ENCODE results near the gene GTF2A1.
A peak's percentile ranks its signal among the peaks of the same experiment; 100 is the strongest.

The GTF2A1 gene

GRCh38 chr14:81177225-81177624 is 43.5 kb downstream of the GTF2A1 start:
- WGBS, result 92% methylated on average over 1 of the region's 1 CpG
- Histone ChIP-seq H3K36me3 (ENCODE audit: insufficient read depth, low read length) (peaks cover 49% of the 10 kb centered on the region), H3K27ac (ENCODE audit: low read depth, low read length) (no peak overlapping the region), H3K4me3 (ENCODE audit: low read length) (no peak overlapping the region), H3K27me3 (ENCODE audit: insufficient read depth, low read length) (no peaks in the 10 kb centered on the region), H3K9ac (ENCODE audit: low read depth, low read length) (no peak overlapping the region), H3K4me1 (ENCODE audit: insufficient read depth, low read length) (no peaks in the 10 kb centered on the region), H3K9me3 (ENCODE audit: insufficient read depth, low read depth, low read length) (no peaks in the 10 kb centered on the region)

- Histone ChIP-seq H3K9me3 (ENCODE audit: insufficient read depth, low read depth, low read length) (no peaks in the 10 kb centered on the region), H3K27me3 (ENCODE audit: insufficient read depth, low read length) (no peaks in the 10 kb centered on the region), H3K27ac (ENCODE audit: low read depth, low read length) (no peak overlapping the region), H3K4me1 (ENCODE audit: insufficient read depth, low read length) (no peaks in the 10 kb centered on the region), H3K4me3 (ENCODE audit: low read length) (no peak overlapping the region), H3K9ac (ENCODE audit: low read depth, low read length) (no peak overlapping the region), H3K36me3 (ENCODE audit: insufficient read depth, low read length) (peaks cover 41% of the 10 kb centered on the region)
- 100% methylated on average over 3 of the region's 3 CpGs for WGBS
Measured at GRCh38 chr14:81176241-81176640, 44.5 kb downstream of the GTF2A1 start.

- Histone ChIP-seq H3K36me3 (ENCODE audit: insufficient read depth, low read length) (peaks cover 7% of the 10 kb centered on the region; the same call in 1 of the 2 replicates), H3K4me3 (ENCODE audit: low read length) (no peak overlapping the region), H3K4me1 (ENCODE audit: insufficient read depth, low read length) (no peaks in the 10 kb centered on the region), H3K9ac (ENCODE audit: low read depth, low read length) (no peak overlapping the region), H3K27me3 (ENCODE audit: insufficient read depth, low read length) (no peaks in the 10 kb centered on the region), H3K27ac (ENCODE audit: low read depth, low read length) (no peak overlapping the region), H3K9me3 (ENCODE audit: insufficient read depth, low read depth, low read length) (no peaks in the 10 kb centered on the region)
- 92% methylated on average over 2 of the region's 3 CpGs for WGBS
Measured at GRCh38 chr14:81172881-81173280, 47.9 kb downstream of the GTF2A1 start.

DNA sequence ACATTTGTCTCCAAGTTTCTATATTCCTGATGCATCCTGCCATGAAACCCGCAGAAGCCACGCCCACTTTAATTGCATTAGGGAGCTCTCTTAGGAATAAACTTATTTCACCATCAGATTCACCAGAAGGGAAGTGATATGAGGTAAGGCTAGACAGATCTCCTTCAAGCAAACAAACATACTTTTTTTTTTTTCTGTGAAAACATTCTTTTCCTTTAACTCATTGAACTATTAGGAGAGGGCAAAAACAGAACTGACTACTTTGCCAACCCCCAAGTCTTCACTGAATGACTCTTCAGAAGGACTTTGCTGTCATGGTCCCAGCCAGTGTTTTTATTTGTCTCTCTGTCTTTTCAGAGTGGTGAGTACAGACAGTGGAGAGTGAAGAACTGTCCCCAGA is 48.4 kb downstream of the GTF2A1 start:
- Histone ChIP-seq H3K4me3 (ENCODE audit: low read length) (no peak overlapping the region), H3K27me3 (ENCODE audit: insufficient read depth, low read length) (no peaks in the 10 kb centered on the region), H3K9me3 (ENCODE audit: insufficient read depth, low read depth, low read length) (no peaks in the 10 kb centered on the region), H3K27ac (ENCODE audit: low read depth, low read length) (no peak overlapping the region), H3K9ac (ENCODE audit: low read depth, low read length) (no peak overlapping the region), H3K4me1 (ENCODE audit: insufficient read depth, low read length) (no peaks in the 10 kb centered on the region), H3K36me3 (ENCODE audit: insufficient read depth, low read length) (0 out of 2 replicates have a peak, but pooled peaks cover 4% of the 10 kb centered on the region)
- WGBS, result 92% methylated on average over 2 of the region's 2 CpGs

- peak overlapping the region; percentile 71 for H3K4me3 ChIP-seq (ENCODE audit: low read length)
- H3K9ac ChIP-seq (ENCODE audit: low read depth, low read length), result peak overlapping the region; percentile 88; the same call in 1 of the 2 replicates
- H3K4me1 ChIP-seq (ENCODE audit: insufficient read depth, low read length), result no peaks in the 10 kb centered on the region
- H3K27me3 ChIP-seq (ENCODE audit: insufficient read depth, low read length), result no peaks in the 10 kb centered on the region
- H3K36me3 ChIP-seq (ENCODE audit: insufficient read depth, low read length), result no peaks in the 10 kb centered on the region
- no peak overlapping the region for H3K27ac ChIP-seq (ENCODE audit: low read depth, low read length)
- H3K9me3 ChIP-seq (ENCODE audit: insufficient read depth, low read depth, low read length), result no peaks in the 10 kb centered on the region
- WGBS, result 47% methylated on average over 3 of the region's 3 CpGs
Measured at GRCh38 chr14:81170829-81171195, 49.9 kb downstream of the GTF2A1 start.

- H3K27ac ChIP-seq (ENCODE audit: low read depth, low read length), result peak overlapping the region; percentile 94
Measured at GRCh38 chr14:81170104-81170828, 50.5 kb downstream of the GTF2A1 start.

GRCh38 chr14:81169711-81170103 is 51.1 kb downstream of the GTF2A1 start:
- Histone ChIP-seq H3K36me3 (ENCODE audit: insufficient read depth, low read length) (no peaks in the 10 kb centered on the region), H3K27ac (ENCODE audit: low read depth, low read length) (no peak overlapping the region; the same call in 1 of the 2 replicates), H3K4me3 (ENCODE audit: low read length) (peak overlapping the region; percentile 71), H3K27me3 (ENCODE audit: insufficient read depth, low read length) (no peaks in the 10 kb centered on the region), H3K9ac (ENCODE audit: low read depth, low read length) (peak overlapping the region; percentile 88), H3K9me3 (ENCODE audit: insufficient read depth, low read depth, low read length) (no peaks in the 10 kb centered on the region), H3K4me1 (ENCODE audit: insufficient read depth, low read length) (no peaks in the 10 kb centered on the region)
- 66% methylated on average over 10 of the region's 10 CpGs for WGBS

More at GRCh38 chr14:81170104-81170828, 50.5 kb downstream of the GTF2A1 start:
- WGBS, result 3% methylated on average over 28 of the region's 28 CpGs
- H3K9ac ChIP-seq (ENCODE audit: low read depth, low read length), result peak overlapping the region; percentile 88
- no peaks in the 10 kb centered on the region for H3K9me3 ChIP-seq (ENCODE audit: insufficient read depth, low read depth, low read length)
- H3K27me3 ChIP-seq (ENCODE audit: insufficient read depth, low read length), result no peaks in the 10 kb centered on the region
- no peaks in the 10 kb centered on the region for H3K4me1 ChIP-seq (ENCODE audit: insufficient read depth, low read length)
- H3K4me3 ChIP-seq (ENCODE audit: low read length), result peak overlapping the region; percentile 71
- no peaks in the 10 kb centered on the region for H3K36me3 ChIP-seq (ENCODE audit: insufficient read depth, low read length)

GRCh38 chr14:81169267-81169666 is 51.5 kb downstream of the GTF2A1 start:
- Histone ChIP-seq H3K36me3 (ENCODE audit: insufficient read depth, low read length) (no peaks in the 10 kb centered on the region), H3K4me1 (ENCODE audit: insufficient read depth, low read length) (no peaks in the 10 kb centered on the region), H3K9ac (ENCODE audit: low read depth, low read length) (no peak overlapping the region), H3K27me3 (ENCODE audit: insufficient read depth, low read length) (no peaks in the 10 kb centered on the region), H3K4me3 (ENCODE audit: low read length) (peak overlapping the region; percentile 71), H3K27ac (ENCODE audit: low read depth, low read length) (no peak overlapping the region), H3K9me3 (ENCODE audit: insufficient read depth, low read depth, low read length) (no peaks in the 10 kb centered on the region)
- WGBS, result 85% methylated on average over 4 of the region's 4 CpGs

DNA sequence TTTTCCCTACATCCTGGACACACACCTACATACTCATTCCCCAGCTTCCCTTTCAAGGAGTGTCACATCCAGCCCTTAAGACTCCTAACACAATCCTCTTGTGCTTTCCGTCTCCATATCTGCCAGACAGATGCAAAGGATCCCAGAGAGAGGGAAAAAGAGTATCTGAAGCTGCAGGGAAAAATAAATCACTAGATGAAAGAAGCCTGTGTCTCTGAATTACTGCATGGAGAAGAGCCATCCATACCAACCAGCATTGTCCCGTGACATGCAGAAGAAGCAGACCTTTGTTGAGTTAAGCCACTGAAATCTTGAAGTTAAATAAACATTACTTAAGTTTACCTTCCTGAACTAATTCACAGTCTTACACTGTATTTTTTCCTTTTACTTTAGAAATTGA is 54.6 kb downstream of the GTF2A1 start:
- WGBS, result 88% methylated on average over 2 of the region's 2 CpGs
- no peak overlapping the region for H3K9ac ChIP-seq (ENCODE audit: low read depth, low read length)
- no peaks in the 10 kb centered on the region for H3K4me1 ChIP-seq (ENCODE audit: insufficient read depth, low read length)
- no peaks in the 10 kb centered on the region for H3K27me3 ChIP-seq (ENCODE audit: insufficient read depth, low read length)
- H3K36me3 ChIP-seq (ENCODE audit: insufficient read depth, low read length), result no peaks in the 10 kb centered on the region
- H3K4me3 ChIP-seq (ENCODE audit: low read length), result no peak overlapping the region
- no peaks in the 10 kb centered on the region for H3K9me3 ChIP-seq (ENCODE audit: insufficient read depth, low read depth, low read length)
- no peak overlapping the region for H3K27ac ChIP-seq (ENCODE audit: low read depth, low read length)

GRCh38 chr14:81165188-81165587 is 55.6 kb downstream of the GTF2A1 start:
- Histone ChIP-seq H3K4me1 (ENCODE audit: insufficient read depth, low read length) (no peaks in the 10 kb centered on the region), H3K36me3 (ENCODE audit: insufficient read depth, low read length) (no peaks in the 10 kb centered on the region), H3K4me3 (ENCODE audit: low read length) (no peak overlapping the region), H3K27me3 (ENCODE audit: insufficient read depth, low read length) (no peaks in the 10 kb centered on the region), H3K9me3 (ENCODE audit: insufficient read depth, low read depth, low read length) (no peaks in the 10 kb centered on the region), H3K9ac (ENCODE audit: low read depth, low read length) (no peak overlapping the region), H3K27ac (ENCODE audit: low read depth, low read length) (no peak overlapping the region)
- WGBS, result 85% methylated on average over 4 of the region's 4 CpGs

GRCh38 chr14:81164167-81164774 is 56.5 kb downstream of the GTF2A1 start:
- Histone ChIP-seq H3K9me3 (ENCODE audit: insufficient read depth, low read depth, low read length) (no peaks in the 10 kb centered on the region), H3K27me3 (ENCODE audit: insufficient read depth, low read length) (no peaks in the 10 kb centered on the region), H3K27ac (ENCODE audit: low read depth, low read length) (no peak overlapping the region), H3K4me1 (ENCODE audit: insufficient read depth, low read length) (no peaks in the 10 kb centered on the region), H3K9ac (ENCODE audit: low read depth, low read length) (no peak overlapping the region), H3K4me3 (ENCODE audit: low read length) (no peak overlapping the region), H3K36me3 (ENCODE audit: insufficient read depth, low read length) (no peaks in the 10 kb centered on the region)
- WGBS, result 48% methylated on average over 1 of the region's 1 CpG
